CD4-positive, alpha-beta T cell treated with Interleukin-12 subunit alpha and Interleukin-12 subunit beta, for 1 hour (primary cell): Measurements from ENCODE around the gene ZPBP.
"Not testable (repeated sequence)": the region's sequence is repeated elsewhere in the genome, so short reads cannot be mapped to it uniquely, and the experiment has no call there.

Experiments used
- DNase-seq: peaks from one replicate; pipeline ENCODE4 v3.0.0-alpha.2; 2020

ZPBP gene

GRCh38 chr7:50092579-50093491, at the start of gene ZPBP:
Gene ZPBP (minus strand): TSS chr7:50093246. CDS start chr7:50093194, 52 bp downstream.
- peak; percentile 76 for DNase-seq

DNA sequence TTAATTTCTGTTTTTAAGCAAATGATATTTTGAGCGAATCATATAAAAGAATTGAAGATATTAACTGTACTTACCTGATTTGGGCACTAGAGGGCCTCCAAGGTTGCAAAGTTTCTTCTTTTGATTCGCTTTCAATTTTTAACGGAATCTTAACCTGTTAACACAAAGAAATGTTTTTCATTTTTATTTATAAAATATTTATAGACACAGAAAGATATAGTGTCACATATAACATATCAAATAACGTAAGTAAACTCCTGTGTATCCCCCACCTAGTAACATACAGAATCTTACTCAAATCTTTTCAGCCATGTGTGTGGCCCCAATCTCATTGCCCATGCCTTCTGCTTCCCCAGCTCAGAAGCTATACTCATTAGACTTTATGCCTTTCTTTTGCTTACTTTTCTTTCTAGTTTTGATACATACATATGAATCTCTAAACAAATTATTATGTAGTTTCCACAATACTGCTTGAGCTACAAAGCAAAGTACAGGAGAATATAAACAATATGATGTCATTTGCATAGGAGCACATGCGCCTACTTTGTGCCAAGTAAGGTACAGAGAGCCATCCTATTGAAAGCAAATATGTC, 49.5 kb upstream of the ZPBP start:
- DNase-seq: peak; percentile 71

DNA sequence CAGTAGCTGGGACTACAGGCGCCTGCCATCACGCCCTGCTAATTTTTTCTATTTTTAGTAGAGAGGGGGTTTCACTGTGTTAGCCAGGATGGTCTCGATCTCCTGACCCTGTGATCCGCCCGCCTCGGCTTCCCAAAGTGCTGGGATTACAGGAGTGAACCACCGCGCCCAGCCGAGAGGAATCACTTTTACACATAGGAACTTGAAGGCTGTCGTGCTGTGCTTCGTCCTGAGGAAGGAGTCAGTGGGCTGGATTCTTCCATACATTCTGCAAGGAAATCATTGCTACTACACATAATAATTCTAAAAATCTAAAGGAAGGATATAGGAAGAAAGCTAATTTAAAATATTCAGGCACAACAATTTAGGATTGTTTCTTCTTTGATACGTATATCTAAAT, 48.8 kb upstream of the ZPBP start:
- no peak for DNase-seq

DNA sequence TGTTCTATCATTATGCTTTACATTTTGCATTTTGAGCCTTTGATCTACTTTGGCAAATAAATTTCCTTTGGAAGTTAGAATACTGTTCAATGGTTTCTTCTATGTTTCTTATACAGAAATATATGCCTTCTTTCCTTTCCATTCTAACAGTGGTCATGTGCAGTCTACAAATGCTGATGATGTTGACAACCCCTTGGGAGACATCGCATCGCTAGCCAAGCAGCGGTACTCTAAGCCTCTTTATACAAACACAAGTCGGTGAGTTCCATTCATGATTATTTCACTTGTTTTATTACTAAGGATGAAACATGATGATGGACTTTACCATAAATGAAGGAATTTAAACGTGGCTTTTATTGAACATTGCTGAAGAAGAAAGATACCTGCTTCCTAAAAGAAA, 48.1 kb upstream of the ZPBP start:
- no peak for DNase-seq

DNA sequence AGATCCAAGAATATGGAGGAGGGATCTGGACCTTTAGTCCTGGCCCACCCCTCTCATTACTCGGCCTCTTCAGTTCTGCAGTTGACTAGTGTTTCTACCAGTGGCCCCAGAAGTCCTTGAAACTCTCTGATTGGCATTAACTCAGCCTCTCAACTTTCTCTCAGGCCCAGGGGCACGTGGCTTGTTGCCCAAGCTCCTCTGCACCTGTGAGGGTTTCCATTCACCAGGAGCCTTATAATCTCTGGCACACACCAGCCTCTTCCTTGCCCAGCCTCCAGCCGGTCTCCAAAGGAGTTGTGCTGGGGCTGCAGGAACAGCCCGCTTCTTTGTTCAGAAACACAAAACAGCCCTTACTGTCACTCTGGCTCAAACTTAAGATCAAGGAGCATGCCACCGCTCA, 47.6 kb upstream of the ZPBP start:
- DNase-seq: no peak

GRCh38 chr7:50138101-50138500, 45.1 kb upstream of the ZPBP start:
- no peak for DNase-seq

DNA sequence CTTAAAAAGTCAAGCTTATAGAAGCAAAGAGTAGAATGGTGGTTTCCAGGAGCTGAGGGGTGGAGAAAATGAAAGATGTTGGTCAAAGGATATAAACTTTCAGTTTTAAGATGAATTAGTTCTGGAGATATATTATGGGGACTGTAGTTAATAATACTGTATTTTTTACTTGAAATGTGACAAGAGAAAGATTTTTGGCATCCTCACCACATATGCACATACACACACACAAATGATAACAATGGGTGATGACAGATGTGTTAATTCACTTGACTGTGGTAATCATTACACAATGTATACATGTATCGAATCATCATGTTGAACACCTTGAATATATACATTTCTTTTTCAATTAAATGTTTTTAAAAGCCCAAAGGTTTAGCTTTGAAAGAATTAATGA, 32.7 kb upstream of the ZPBP start:
- no peak for DNase-seq

DNA sequence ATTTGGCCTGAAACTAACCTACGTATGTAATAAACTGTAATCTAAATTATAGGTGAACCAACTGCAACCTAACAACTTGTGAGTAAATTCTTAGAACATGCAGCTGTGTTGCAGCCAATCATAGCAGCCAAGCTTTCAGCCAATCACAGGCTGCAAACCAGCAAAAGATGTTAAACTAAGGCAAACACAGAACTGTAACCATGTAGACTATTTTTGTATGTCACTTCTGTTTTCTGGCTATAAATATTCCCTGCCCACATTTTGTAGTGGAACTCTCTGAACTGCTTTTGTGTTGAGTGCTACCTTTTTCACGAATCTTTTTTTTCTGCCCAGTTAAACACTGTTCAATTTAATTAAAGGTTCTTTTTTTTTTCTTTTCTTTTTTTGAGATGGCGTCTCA, 28.2 kb upstream of the ZPBP start:
- no peak for DNase-seq

GRCh38 chr7:50119815-50120637, 27.0 kb upstream of the ZPBP start:
- peak; percentile 29 for DNase-seq

- no peak for DNase-seq
These were observed 19.2 kb upstream of the ZPBP start for GRCh38 chr7:50112250-50112649.

GRCh38 chr7:50101873-50102272, 8.8 kb upstream of the ZPBP start:
- no peak for DNase-seq

- DNase-seq: no peak
These were observed 2.6 kb upstream of the ZPBP start for GRCh38 chr7:50095634-50096033.

DNA sequence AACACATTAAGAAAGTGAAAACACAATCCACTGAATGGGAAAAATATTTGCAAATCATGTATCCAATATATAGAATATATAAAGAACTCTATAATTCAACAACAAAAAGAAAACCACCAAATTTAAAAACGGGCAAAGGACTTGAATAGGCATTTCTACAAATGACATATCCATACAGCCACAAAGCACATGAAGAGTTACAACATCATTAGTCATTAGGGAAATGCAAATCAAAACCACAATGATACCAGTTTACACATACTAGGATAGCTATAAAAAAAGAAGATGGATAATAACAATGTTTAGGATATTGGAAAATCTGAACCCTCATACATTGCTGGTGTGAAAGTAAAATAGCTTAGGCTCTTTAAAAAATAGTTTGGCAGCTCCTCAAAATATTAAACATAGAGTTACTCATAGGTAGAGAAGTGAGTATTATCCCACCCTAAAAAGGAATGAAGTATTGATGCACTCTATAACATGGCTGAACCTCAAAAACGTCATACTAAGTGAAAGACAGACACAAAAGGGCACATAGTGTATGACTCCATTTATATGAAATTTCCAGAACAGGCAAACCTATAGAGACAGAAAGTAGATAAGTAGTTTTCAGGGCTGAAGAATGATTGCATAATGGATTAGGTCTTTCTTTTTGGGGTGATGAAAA, 4.5 kb downstream of the ZPBP start:
- no peak for DNase-seq

DNA sequence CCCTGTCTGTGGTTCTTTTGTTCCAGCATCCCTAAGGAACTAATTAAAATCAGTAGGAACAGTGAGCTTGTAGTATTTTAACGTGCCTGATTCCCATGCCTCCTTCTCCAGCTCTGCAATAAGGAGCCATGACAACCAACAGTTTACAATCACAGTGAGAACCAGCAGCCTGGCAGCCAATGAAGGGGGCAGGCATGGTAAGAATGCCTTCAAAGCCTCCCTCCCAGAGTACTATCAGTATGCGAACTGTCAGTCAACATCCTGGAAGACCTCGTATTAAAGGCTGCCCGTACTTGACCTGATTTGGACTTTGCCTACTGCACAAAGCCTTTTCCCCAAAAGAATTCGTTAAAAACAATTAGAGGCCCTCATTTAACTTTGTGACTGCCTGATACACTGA, 7.7 kb downstream of the ZPBP start:
- no peak for DNase-seq

- no peak for DNase-seq
These were observed 20.0 kb downstream of the ZPBP start for GRCh38 chr7:50073093-50073492.

DNA sequence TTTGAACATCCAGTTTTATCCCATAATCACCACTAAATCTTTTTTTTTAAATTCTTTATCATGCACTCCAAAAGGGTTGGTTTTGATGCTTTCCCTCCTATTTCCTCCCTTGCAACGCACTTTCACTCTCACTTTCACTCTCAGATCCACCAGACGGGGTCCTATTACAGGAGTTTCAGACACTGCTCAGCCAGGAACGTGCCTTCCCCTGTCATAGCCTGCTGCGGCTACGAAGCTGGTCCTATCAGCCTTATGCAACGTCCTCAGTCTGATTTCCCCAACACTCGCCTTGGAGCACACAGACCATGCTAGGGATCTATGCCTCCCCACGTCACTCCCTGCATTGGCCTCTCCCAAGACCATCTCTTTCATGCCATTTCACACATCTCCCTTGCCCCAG, 23.4 kb downstream of the ZPBP start:
- peak; percentile 21 for DNase-seq

GRCh38 chr7:50068850-50069551, 24.0 kb downstream of the ZPBP start:
- peak; percentile 31 for DNase-seq

DNA sequence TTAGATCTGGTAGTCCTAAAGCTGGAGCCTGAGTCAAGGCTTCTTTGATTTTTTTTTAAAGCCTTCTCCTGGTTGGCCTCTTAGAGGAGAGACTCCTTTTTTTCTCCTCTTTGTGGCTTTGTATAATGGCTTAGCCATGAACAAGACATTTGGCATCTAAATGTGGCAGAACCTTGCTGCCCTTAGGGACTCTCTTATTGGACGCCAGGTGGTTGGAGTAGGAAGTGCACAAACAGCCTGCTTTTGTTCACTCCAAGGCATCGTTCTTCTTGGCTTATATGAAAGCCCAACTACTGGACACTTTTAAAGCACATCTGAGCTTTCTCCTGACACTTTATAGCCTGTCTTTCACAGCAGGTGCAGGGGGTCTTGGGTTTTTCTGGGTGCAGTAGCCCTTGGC, 25.0 kb downstream of the ZPBP start:
- peak; percentile 31 for DNase-seq

GRCh38 chr7:50062951-50063350, 30.1 kb downstream of the ZPBP start:
- DNase-seq: no peak

GRCh38 chr7:50056131-50056530, 36.9 kb downstream of the ZPBP start:
- no peak for DNase-seq

DNA sequence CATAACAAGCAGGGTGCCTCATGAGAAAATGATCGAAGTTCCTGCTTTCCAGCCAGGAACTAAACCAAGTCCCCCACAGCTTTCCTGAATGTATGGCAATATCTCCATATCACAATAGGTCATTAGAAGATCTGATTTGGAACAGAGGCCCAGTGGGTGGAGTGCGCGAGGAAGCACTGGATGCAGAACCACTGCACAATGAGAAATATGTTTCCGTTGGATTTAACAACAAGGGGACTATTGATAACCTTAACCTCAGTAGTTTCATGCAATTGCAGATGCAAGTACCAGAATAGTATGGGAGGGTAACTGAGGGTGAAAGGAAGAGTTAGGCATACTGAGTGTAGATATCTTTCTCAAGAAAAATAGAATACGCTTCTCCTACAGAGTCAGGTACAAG, 45.3 kb downstream of the ZPBP start:
- DNase-seq: no peak

- not testable (repeated sequence) for DNase-seq
These were observed 51.9 kb downstream of the ZPBP start for GRCh38 chr7:50041165-50041564.
